PC-3 (cell line): ENCODE results near the gene SLC1A7. TPM values are rescaled to one million over a fixed set of nuclear protein-coding genes. Genes with fewer than 3 reads are reported as not detected.

Experiments used
- ATAC-seq: fragments of 200-7000 bp; cut with Tn5 transposase; 2 replicates; pipeline ENCODE4 v1.9.1; 2020; ENCODE audit warnings: mild to moderate bottlenecking, moderate library complexity
- BruUV-seq: library from RNA; stranded (reverse); fragments of 400-500 nt; replicated peaks from 2 replicates; lab custom pipeline; 2021; lab: Mats Ljungman, UMichigan
- CTCF ChIA-PET: fragments of 300-600 bp; sonication (Branson Sonifier 250); formaldehyde crosslinking; loops from one replicate; lab custom pipeline; 2022; ENCODE audit warnings: antibody characterized with exemption; lab: Charles Lee
- POLR2A ChIA-PET: fragments of 300-600 bp; sonication (Branson Sonifier 250); formaldehyde crosslinking; loops from one replicate; lab custom pipeline; 2022; ENCODE audit warnings: antibody characterized with exemption; ENCODE audit not compliant: unreplicated experiment; lab: Charles Lee
- DNase-seq: peaks from one replicate; pipeline ENCODE4 v3.0.0-alpha.2; 2015
- H2AFZ ChIP-seq: fragments of 300-600 bp; sonication (generic); 2 replicates; pipeline ENCODE4 v1.6.0; 2016; ENCODE audit warnings: antibody characterized with exemption, low read length
- H3F3A ChIP-seq: fragments of 300-600 bp; sonication (generic); one replicate; pipeline ENCODE4 v1.6.0; 2017; ENCODE audit warnings: antibody characterized with exemption, low read length, control low read depth, mild to moderate bottlenecking; ENCODE audit not compliant: unreplicated experiment
- H3K27ac ChIP-seq: fragments of 300-600 bp; sonication (generic); 2 replicates; pipeline ENCODE4 v1.5.1; 2016; ENCODE audit warnings: mild to moderate bottlenecking, low read length
- H3K27me3 ChIP-seq: fragments of 300-600 bp; sonication (generic); 2 replicates; pipeline ENCODE4 v1.6.1; 2016; ENCODE audit warnings: low read length, mixed read lengths
- H3K36me3 ChIP-seq: fragments of 300-600 bp; sonication (generic); 2 replicates; pipeline ENCODE4 v1.6.1; 2016; ENCODE audit warnings: low read depth, mixed run types, low read length, mixed read lengths
- H3K4me1 ChIP-seq: fragments of 300-600 bp; sonication (generic); 2 replicates; pipeline ENCODE4 v1.5.1; 2016; ENCODE audit warnings: low read length; ENCODE audit not compliant: insufficient read depth
- H3K4me2 ChIP-seq: fragments of 300-600 bp; sonication (generic); 2 replicates; pipeline ENCODE4 v1.6.0; 2016; ENCODE audit warnings: low read length
- H3K4me3 ChIP-seq: fragments of 300-600 bp; sonication (generic); 2 replicates; pipeline ENCODE4 v1.5.1; 2016; ENCODE audit warnings: mild to moderate bottlenecking, low read length, mixed read lengths
- H3K79me2 ChIP-seq: fragments of 300-600 bp; sonication (generic); 2 replicates; pipeline ENCODE4 v1.6.1; 2017; ENCODE audit warnings: low read length, mixed read lengths
- H3K9ac ChIP-seq: fragments of 300-600 bp; sonication (generic); 2 replicates; pipeline ENCODE4 v1.6.0; 2016; ENCODE audit warnings: mild to moderate bottlenecking, low read length
- H3K9me2 ChIP-seq: fragments of 300-600 bp; sonication (generic); replicated peaks from 2 replicates; pipeline ENCODE4 v1.6.1; 2016; ENCODE audit warnings: mixed run types, low read length, mixed read lengths
- H3K9me3 ChIP-seq: fragments of 300-600 bp; sonication (generic); 2 replicates; pipeline ENCODE4 v1.6.1; 2016; ENCODE audit warnings: low read length, mixed read lengths
- H4K20me1 ChIP-seq: fragments of 300-600 bp; sonication (generic); 2 replicates; pipeline ENCODE4 v1.6.1; 2016; ENCODE audit warnings: low read length, mixed read lengths
- EZH2 ChIP-seq: fragments of 300-600 bp; sonication (generic); IDR thresholded peaks from one replicate; pipeline ENCODE4 v1.6.1; 2017; ENCODE audit warnings: antibody characterized with exemption, mild to moderate bottlenecking, low read length; ENCODE audit not compliant: unreplicated experiment
- EZH2phosphoT487 ChIP-seq: fragments of 300-600 bp; sonication (generic); IDR thresholded peaks from 2 replicates; pipeline ENCODE4 v1.6.1; 2018; ENCODE audit warnings: mild to moderate bottlenecking, antibody characterized with exemption, low read length, borderline replicate concordance
- intact Hi-C: fragments of 100-400 bp; cut with micrococcal nuclease; formaldehyde crosslinking; loops from 2 replicates; pipeline ENCODE4 v1.9.0; 2023
- total RNA-seq: library from RNA; depleted of rRNA; stranded (reverse); fragments of >200 nt; gene quantifications from 2 replicates; pipeline ENCODE4 v1.2.3, GENCODE V29; 2014
- TF ChIP-seq, protein P1 (sequence below): fragments of 300-600 bp; sonication (generic); conservative IDR thresholded peaks from 2 replicates; pipeline ENCODE4 v1.5.1; 2017; ENCODE audit warnings: antibody characterized with exemption, low read depth, mild to moderate bottlenecking, low read length

The SLC1A7 gene
- total RNA-seq, 1 experiment from 2014 or later = 0.26 TPM

DNA sequence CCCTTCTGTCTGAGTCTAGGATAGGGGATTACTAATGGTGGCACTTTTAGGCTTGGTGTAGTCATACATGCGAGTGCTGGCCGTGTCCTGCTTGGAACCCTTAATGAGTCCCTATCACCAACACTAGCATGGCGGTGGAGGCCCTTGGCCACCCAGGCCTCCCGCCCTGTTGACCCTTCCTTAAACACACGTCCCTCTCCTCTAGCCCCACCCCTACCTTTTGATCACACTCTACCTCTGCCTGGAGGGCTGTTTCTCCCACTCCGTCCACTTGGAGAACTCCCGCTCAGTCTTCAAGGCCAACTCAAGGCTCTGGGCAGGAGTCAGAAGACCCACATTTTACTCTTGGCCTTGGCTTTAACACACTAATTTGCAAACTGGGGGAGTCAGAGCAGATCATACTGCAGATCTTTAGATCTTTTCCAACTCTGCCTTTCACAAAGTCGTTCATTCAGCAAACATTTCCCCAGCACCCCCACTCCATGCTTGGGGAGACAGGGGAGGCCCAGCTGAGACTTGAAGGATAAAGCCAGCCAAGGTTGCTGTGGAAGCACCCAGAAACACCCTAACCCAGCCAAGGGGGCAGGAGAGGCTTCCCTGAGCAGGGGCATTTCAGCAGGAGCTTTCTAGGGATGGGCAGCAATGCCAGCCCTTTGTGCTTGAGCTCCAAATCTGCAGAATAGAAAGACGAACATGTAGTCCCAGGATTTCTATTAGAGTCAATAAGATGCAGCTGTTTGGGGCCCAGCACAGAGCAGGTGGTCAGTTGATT, 78.5 kb downstream of the SLC1A7 start:
- H3K27ac ChIP-seq = no peak overlapping the region
- no peak overlapping the region for H3K9ac ChIP-seq
- H3K4me1 ChIP-seq = no peaks in the 10 kb centered on the region
- ChIA-PET CTCF (no interaction called here), POLR2A (no interaction called here)
- H3F3A ChIP-seq = no peaks in the 10 kb centered on the region
- ATAC-seq = no peak
- BruUV-seq = no TSS peak
- no peaks in the 10 kb centered on the region for H3K27me3 ChIP-seq
- no peaks in the 10 kb centered on the region for H3K36me3 ChIP-seq
- intact Hi-C loops = no loop called here
- no peaks in the 10 kb centered on the region for H4K20me1 ChIP-seq
- TF ChIP-seq EZH2phosphoT487 = no peak
- TF ChIP-seq, protein P1, sequence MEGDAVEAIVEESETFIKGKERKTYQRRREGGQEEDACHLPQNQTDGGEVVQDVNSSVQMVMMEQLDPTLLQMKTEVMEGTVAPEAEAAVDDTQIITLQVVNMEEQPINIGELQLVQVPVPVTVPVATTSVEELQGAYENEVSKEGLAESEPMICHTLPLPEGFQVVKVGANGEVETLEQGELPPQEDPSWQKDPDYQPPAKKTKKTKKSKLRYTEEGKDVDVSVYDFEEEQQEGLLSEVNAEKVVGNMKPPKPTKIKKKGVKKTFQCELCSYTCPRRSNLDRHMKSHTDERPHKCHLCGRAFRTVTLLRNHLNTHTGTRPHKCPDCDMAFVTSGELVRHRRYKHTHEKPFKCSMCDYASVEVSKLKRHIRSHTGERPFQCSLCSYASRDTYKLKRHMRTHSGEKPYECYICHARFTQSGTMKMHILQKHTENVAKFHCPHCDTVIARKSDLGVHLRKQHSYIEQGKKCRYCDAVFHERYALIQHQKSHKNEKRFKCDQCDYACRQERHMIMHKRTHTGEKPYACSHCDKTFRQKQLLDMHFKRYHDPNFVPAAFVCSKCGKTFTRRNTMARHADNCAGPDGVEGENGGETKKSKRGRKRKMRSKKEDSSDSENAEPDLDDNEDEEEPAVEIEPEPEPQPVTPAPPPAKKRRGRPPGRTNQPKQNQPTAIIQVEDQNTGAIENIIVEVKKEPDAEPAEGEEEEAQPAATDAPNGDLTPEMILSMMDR = no peak
- TF ChIP-seq EZH2 = no peak
- DNase-seq = no peak
- no peaks in the 10 kb centered on the region for H3K9me3 ChIP-seq
- H3K4me3 ChIP-seq = no peak overlapping the region
- no peaks in the 10 kb centered on the region for H3K9me2 ChIP-seq
- H3K79me2 ChIP-seq = no peaks in the 10 kb centered on the region
- H2AFZ ChIP-seq = no peak overlapping the region
- H3K4me2 ChIP-seq = no peak overlapping the region

DNA sequence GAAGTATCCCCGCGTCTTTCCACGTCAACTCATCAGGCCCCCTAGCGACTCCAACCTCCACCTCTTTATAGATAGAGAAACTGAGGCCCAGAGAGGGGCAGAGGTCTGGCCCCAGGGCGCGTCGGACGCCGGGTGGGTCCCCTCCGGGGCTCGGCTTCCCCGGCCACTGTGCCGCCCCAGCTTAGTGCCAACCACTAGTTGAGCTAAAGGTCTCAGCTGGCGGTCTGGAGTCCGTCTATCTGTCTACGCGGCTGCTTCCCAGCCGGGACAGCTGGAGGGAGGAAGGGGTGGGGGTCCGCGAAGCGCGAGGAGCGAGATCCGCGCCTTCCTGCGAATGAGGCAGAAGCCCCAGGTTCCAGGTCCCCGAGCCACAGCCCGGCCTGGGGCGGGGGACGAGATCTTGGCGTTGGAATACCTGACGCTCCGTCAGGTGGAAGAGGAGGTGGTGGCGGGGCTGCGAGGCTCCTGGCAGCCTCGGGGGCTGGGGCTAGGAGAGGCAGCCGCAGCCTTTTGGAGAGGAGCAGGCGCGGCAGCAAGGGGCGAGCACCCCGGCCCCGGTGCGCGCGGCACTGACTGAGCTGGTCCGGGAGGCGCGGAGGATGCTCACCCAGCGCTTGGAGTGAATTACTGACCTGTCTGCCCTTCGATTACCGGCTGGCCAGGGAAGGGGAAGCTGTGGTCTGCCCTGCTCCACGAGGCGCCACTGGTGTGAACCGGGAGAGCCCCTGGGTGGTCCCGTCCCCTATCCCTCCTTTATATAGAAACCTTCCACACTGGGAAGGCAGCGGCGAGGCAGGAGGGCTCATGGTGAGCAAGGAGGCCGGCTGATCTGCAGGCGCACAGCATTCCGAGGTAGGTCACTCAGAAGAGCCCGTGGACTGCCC, 79.5 kb downstream of the SLC1A7 start:
- DNase-seq (no peak), ATAC-seq (no peak)
- Histone ChIP-seq H3K9me3 (no peaks in the 10 kb centered on the region), H3K4me1 (no peaks in the 10 kb centered on the region), H4K20me1 (no peaks in the 10 kb centered on the region), H3F3A (no peaks in the 10 kb centered on the region), H3K36me3 (no peaks in the 10 kb centered on the region), H3K4me2 (no peak overlapping the region), H3K27me3 (no peaks in the 10 kb centered on the region), H3K4me3 (no peak overlapping the region), H3K9me2 (no peaks in the 10 kb centered on the region), H3K9ac (no peak overlapping the region), H2AFZ (no peak overlapping the region), H3K27ac (no peak overlapping the region), H3K79me2 (no peaks in the 10 kb centered on the region)
- BruUV-seq = no TSS peak
- intact Hi-C loops = no loop called here
- ChIA-PET CTCF (no interaction called here), POLR2A (no interaction called here)
- TF ChIP-seq, protein P1 = no peak
- TF ChIP-seq EZH2 = no peak
